Lower lobe of right lung (tissue), 2 donors: ENCODE measurements around the gene TBC1D2. TPM values are rescaled to one million over a fixed set of nuclear protein-coding genes. Genes with fewer than 3 reads are reported as not detected.
A peak's percentile ranks its signal among the peaks of the same experiment; 100 is the strongest.

ENCODE experiments used
- ATAC-seq, 2 donors: fragments of 200-7000 bp; cut with Tn5 transposase; one replicate each; pipeline ENCODE4 v1.9.1; 2020 to 2022; ENCODE audit warnings: mild to moderate bottlenecking in 2 of 2, moderate library complexity in 2 of 2
- DNase-seq: peaks from one replicate; pipeline ENCODE4 v3.0.0-alpha.2; 2020
- H3K27ac ChIP-seq: fragments of 200-600 bp; one replicate; pipeline ENCODE4 v1.8.0; 2022
- H3K27me3 ChIP-seq: fragments of 200-600 bp; one replicate; pipeline ENCODE4 v1.8.0; 2022; ENCODE audit warnings: low read depth
- H3K36me3 ChIP-seq: fragments of 200-600 bp; one replicate; pipeline ENCODE4 v1.8.0; 2022; ENCODE audit warnings: mild to moderate bottlenecking
- H3K4me1 ChIP-seq: fragments of 200-600 bp; one replicate; pipeline ENCODE4 v1.8.0; 2022
- H3K4me3 ChIP-seq: fragments of 200-600 bp; one replicate; pipeline ENCODE4 v1.8.0; 2022; ENCODE audit warnings: mild to moderate bottlenecking
- H3K9me3 ChIP-seq: fragments of 200-600 bp; one replicate; pipeline ENCODE4 v1.8.0; 2022
- intact Hi-C: fragments of 100-400 bp; cut with DNase I; formaldehyde crosslinking; loops from one replicate; pipeline ENCODE4 v1.11.0; 2022
- total RNA-seq: library from RNA; stranded (reverse); fragmentation: NEBNext Ultra II Directional; extraction: Animal tissue kit (Norgen Biotek cat#: 25700); gene quantifications from one replicate; pipeline ENCODE4 v1.2.1, GENCODE V29; 2021
- TF ChIP-seq, protein P1 (sequence below): fragments of 200-600 bp; IDR thresholded peaks from one replicate; pipeline ENCODE4 v1.8.0; 2022; ENCODE audit warnings: antibody characterized with exemption, mild to moderate bottlenecking
- donor health status: DM: no; HTN: yes; CAD: no; lungs with severe emphysema.

Gene TBC1D2
- total RNA-seq, 1 donor from 2014 or later = 64.3 TPM

DNA sequence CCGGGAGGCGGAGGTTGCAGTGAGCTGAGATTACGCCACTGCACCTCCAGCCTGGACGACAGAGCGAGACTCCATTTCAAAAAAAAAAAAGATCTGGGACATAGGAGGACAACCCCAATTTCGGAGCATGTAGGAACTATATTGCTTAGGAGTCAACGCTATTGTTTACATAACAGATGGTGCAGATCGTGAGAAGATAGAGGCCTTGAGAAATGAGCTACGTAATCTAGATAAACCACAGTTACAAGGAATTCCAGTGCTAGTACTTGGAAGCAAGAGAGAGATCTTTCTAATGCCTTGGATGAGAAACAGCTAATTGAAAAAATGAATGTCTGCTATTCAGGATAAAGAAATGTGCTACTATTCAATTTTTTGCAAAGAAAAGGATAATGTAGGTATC is 20.3 kb downstream of the TBC1D2 start:
- DNase-seq (no peak), ATAC-seq (no peak)
- no peaks in the 10 kb centered on the region for H3K27me3 ChIP-seq
- H3K27ac ChIP-seq = no peak overlapping the region
- no peak overlapping the region for H3K4me3 ChIP-seq
- no peaks in the 10 kb centered on the region for H3K9me3 ChIP-seq
- H3K4me1 ChIP-seq = peaks cover 6% of the 10 kb centered on the region
- H3K36me3 ChIP-seq = peaks cover 67% of the 10 kb centered on the region
- intact Hi-C loops = no loop called here
- TF ChIP-seq, protein P1, sequence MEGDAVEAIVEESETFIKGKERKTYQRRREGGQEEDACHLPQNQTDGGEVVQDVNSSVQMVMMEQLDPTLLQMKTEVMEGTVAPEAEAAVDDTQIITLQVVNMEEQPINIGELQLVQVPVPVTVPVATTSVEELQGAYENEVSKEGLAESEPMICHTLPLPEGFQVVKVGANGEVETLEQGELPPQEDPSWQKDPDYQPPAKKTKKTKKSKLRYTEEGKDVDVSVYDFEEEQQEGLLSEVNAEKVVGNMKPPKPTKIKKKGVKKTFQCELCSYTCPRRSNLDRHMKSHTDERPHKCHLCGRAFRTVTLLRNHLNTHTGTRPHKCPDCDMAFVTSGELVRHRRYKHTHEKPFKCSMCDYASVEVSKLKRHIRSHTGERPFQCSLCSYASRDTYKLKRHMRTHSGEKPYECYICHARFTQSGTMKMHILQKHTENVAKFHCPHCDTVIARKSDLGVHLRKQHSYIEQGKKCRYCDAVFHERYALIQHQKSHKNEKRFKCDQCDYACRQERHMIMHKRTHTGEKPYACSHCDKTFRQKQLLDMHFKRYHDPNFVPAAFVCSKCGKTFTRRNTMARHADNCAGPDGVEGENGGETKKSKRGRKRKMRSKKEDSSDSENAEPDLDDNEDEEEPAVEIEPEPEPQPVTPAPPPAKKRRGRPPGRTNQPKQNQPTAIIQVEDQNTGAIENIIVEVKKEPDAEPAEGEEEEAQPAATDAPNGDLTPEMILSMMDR = no peak

DNA sequence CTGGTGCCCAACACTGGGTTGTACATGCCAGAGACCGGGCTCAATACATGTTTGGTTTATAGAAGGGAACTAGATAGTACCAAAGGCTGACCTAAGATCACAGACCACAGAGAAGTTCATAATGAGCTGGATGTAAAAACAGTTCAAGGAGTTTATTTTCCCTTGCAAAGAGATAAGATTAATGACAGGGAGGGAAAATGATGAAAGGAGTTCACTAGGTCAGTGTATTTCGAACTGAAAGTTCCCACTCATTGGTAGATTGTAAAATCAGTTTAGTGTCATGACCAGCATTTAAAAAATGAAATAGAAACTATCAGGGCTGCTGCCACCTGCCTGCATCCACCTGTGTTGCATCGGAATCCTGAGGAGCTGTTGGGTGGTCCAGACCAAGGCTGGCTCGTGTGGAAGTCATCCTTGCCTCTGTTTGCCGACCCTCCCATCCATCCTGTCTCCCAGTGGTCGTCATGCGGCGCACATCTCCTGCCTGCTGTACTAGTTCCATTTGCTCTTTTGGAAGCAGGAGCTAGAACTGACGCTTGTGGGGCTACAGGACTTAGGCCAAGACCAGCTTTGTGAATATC is 21.1 kb downstream of the TBC1D2 start:
- intact Hi-C loops = no loop called here
- H3K4me3 ChIP-seq = no peak overlapping the region
- H3K27ac ChIP-seq = no peak overlapping the region
- TF ChIP-seq, protein P1 = no peak
- no peaks in the 10 kb centered on the region for H3K9me3 ChIP-seq
- no peaks in the 10 kb centered on the region for H3K27me3 ChIP-seq
- peaks cover 6% of the 10 kb centered on the region for H3K4me1 ChIP-seq
- DNase-seq (no peak), ATAC-seq (no peak)
- peaks cover 72% of the 10 kb centered on the region for H3K36me3 ChIP-seq

DNA sequence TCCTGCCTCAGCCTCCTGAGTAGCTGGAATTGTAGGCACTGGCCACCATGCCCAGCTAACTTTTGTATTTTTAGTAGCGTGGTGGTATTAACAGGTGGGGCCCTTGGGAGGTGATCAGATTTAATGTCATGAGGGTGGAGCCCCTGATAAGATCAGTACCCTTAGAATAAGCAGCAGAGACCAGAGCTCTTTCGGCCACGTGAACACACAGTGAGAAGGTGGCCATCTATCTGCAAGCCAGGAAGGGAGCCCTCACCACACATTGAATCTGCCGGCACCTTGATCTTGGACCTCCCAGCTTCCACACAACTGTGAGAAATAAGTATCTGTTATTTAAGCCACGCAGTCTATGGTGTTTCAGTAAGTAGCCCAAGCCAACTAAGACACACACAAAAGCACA is 22.5 kb downstream of the TBC1D2 start:
- no peaks in the 10 kb centered on the region for H3K27me3 ChIP-seq
- no peak for ATAC-seq

DNA sequence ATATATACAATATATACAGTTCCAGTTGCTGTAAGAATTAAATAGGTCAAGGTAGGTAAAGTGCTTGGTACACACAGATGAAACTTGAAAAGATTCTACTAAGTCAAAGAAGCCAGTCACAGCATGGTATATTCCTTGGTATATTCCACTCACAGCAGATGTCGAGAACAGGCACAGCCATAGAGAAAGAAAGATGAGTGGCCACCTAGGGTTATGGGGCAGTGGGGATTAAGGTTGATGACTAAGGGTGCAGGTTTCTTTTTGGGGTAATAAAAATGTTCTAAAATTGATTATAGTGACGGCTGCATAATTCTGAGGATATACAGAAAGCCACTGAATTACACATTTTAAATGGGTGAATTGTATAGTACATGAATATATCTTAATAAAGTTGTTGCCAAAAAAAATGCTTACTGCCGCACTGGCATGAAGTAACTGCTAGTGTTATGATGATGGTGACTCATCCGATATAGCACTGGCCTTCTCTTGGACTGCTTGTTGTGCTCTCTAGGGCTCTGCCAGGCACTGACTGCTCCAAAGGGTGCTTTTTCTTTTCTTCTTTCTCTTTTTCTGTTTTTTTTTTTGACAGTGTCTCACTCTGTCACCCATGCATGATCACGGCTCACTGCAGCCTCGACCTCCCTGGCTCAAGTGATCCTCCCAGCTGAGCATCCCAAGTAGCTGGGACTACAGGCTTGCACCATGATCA is 23.5 kb downstream of the TBC1D2 start:
- Histone ChIP-seq H3K27ac (no peak overlapping the region), H3K9me3 (no peaks in the 10 kb centered on the region), H3K4me3 (no peak overlapping the region), H3K36me3 (peaks cover 90% of the 10 kb centered on the region), H3K4me1 (peaks cover 6% of the 10 kb centered on the region), H3K27me3 (no peaks in the 10 kb centered on the region)
- ATAC-seq = peak; percentile 50 to 70
- no peak for DNase-seq
- TF ChIP-seq, protein P1 = no peak
- intact Hi-C loops = no loop called here

More for the DNA sequence above, 22.5 kb downstream of the TBC1D2 start:
- H3K4me1 ChIP-seq = peaks cover 6% of the 10 kb centered on the region
- no peak for DNase-seq
- intact Hi-C loops = no loop called here
- H3K27ac ChIP-seq = no peak overlapping the region
- no peaks in the 10 kb centered on the region for H3K9me3 ChIP-seq
- TF ChIP-seq, protein P1 = no peak
- peaks cover 80% of the 10 kb centered on the region for H3K36me3 ChIP-seq
- no peak overlapping the region for H3K4me3 ChIP-seq

DNA sequence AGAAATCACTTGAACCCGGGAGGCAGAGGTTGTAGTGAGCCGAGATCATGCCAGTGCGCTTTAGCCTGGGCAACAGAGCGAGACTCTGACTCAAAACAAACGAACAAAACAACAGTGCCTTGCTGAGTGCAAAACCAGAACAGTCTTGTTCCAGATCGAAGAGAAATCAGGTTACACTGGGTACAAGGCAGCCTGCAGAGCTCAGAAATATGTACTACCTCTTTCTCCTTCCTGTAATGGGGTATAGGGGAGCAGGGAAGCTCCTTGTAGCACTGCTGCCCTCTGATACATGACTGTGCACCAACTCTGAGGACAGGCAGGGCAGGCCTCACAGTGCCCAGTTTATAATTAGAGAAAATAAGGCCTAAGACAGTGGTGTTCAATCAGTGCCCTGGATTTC is 24.7 kb downstream of the TBC1D2 start:
- Histone ChIP-seq H3K4me1 (peaks cover 10% of the 10 kb centered on the region), H3K27ac (no peak overlapping the region), H3K36me3 (peaks cover 98% of the 10 kb centered on the region), H3K27me3 (no peaks in the 10 kb centered on the region), H3K9me3 (no peaks in the 10 kb centered on the region), H3K4me3 (no peak overlapping the region)
- ATAC-seq (peak; percentile 30 to 46), DNase-seq (no peak)
- intact Hi-C loops = no loop called here
- TF ChIP-seq, protein P1 = no peak
